GM19395 (cell line): ENCODE results near the gene HOXB4.

Source experiments
- ATAC-seq: cut with Tn5 transposase; IDR thresholded peaks from one replicate; pipeline ENCODE4 v1.9.1; 2021; ENCODE audit warnings: mild to moderate bottlenecking, moderate library complexity; ENCODE audit not compliant: unreplicated experiment

The HOXB4 gene

DNA sequence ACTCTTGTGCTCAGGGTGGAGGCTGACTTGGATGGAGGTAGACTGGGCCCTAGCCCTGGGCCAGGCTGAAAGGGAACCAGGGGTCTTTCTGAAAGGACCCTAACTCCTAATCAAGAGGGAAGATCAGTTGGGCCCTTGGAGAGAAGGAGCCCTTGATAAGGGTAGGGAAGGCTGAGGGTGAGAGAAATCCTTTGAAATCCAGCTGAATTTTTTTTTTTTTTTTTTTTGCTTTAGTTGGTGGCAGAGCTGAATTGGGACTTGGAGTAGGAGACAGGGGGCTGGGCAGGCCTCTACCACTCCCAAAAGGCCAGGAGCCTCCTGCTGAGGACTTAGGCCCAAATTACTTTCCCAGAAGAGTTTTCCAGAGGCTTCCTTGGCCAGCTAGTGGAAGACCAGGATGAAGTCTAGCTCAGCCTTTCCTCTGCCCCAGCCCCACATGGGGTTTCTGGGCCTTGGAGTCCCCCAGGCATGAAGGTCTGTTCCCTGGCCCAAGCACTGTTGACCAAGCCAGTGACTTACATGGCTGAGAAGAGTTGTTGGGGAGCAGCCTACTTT lies 12.5 kb upstream of the HOXB4 start:
- no peak for ATAC-seq

DNA sequence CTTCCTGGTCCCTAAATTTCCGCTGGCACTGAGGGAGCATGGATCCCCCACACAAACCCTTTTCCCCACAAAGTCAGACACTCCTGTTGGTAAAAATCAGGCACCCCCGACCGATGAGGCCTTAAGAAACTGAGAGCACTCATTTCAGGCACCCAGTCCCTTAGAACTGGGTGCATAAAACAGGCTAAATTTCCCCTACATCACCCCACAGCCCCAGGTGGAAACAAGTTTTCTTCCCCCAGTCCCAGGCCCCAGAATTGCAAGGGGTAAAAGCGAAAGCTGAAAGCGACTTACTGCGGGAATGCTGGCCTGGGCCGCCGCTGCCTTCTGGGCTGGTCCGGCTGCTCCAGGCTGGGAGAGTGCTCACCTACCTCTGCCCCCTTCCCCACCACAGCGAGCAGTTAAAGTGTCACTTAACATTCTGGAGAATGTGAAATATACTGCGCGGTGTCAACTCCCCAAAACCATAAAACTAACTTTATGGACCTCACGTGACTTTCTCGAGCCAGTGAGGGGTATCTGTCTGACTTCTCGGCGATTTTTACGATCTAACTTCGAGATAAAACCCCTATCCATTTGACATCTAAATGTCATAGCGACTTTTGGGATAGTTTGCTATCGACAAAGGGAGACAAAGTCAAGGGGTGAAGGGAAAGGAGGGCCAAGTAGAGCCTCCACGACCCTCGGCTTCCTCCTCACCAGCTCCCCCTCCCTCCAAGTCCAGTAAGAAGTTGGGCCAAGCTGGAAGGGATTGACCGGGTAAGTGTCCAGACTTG lies 11.9 kb upstream of the HOXB4 start, which contains the start of gene HOXB3:
HOXB3 (minus strand) TSS at position 411 of the 776 bp plus-strand sequence. CDS start 37,767 bp downstream, outside the sequence.
- no peak for ATAC-seq

- no peak for ATAC-seq
Measured at GRCh38 chr17:48589060-48589830, 11.1 kb upstream of the HOXB4 start.

DNA sequence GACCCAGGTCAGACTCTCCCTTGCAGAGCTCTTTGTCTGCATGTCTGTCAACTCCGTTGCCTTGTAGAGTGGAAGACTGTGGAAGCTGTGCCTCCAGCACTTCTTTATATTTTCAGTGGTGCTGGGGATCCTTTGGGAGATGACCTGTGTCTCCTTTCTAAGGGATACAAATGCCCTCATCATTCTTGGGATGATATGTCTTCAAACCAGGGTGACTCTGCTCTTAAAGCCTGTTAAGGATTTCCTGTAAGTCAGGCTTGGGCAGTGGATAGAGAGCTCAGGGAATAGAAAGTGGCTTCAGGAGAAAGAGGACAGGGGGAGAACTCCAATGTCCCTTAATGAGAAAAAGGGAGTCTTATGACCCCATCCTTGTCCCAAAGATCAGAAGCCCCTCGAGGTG lies 10.4 kb upstream of the HOXB4 start:
- no peak for ATAC-seq

GRCh38 chr17:48588074-48588415 lies 9.9 kb upstream of the HOXB4 start:
- no peak for ATAC-seq

GRCh38 chr17:48587276-48588073 lies 9.3 kb upstream of the HOXB4 start:
- no peak for ATAC-seq

DNA sequence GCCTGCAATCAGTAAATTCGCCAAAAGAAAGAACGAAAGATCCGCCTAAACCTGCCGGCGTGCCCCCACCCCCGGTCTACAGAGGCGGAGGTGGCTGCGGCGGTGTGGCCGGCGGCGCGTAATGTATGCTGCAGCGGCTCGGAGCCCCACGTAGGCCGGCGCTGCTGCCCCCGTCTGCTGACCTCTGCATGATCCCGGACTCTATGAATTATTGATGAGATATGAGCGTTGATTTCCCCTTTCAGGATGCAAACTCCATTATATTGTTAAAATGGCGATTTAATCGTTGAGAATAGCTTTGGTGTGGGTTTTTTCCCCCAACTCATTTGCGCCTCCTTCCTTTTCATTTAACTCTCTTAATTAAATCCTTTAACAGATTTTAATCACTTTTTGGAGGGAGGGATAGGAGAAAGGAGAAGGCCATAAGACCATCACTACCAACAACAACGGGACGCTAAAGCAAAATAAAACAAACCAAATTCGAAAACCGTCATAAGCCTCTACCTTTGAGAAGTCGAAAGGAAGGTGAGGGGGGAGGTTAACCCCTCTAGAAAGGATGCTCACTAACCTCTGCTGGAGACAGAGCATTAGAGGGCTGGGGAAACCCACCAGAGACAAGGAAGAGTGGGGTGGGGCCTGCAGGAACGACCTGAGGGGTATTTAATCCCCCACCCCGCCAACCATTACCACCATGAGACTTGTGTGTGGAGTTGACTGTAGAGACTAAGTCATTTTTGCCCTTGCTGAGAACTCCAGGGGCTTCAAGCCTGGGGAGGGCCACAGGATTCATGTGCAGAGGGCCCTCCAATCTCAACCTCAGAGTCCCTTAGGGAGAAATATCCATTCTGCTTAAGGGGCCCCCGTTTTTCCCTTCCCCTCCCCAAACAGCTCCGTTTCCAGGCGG lies 8.5 kb upstream of the HOXB4 start:
- ATAC-seq = no peak

DNA sequence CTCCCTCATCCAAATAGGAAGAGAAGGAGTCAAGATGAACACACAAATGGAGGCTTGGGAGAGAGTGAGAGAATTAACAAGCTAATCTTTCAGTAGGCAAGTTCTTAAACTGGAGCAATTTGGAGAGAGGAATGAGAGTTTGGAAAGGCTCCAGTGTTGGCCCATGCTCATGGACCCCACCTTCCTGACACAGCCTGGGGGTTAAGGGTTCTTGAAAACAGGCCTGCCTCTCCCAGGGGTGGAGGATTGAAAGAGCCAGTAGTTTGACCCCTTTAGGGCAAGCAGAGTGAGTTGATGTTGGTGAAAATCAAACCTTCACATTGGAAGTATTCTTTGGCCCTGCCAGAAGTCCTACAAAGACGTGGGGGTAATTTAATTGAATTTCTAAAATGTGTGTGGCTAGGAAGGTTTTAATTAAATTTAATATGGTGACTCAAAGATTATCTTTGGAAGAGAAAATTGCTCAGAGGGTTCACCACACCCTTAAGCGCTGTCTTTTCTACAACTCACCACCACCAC lies 6.1 kb upstream of the HOXB4 start:
- ATAC-seq = no peak

GRCh38 chr17:48583708-48584222 lies 5.6 kb upstream of the HOXB4 start:
- no peak for ATAC-seq

GRCh38 chr17:48582750-48583069 lies 4.6 kb upstream of the HOXB4 start:
- no peak for ATAC-seq

DNA sequence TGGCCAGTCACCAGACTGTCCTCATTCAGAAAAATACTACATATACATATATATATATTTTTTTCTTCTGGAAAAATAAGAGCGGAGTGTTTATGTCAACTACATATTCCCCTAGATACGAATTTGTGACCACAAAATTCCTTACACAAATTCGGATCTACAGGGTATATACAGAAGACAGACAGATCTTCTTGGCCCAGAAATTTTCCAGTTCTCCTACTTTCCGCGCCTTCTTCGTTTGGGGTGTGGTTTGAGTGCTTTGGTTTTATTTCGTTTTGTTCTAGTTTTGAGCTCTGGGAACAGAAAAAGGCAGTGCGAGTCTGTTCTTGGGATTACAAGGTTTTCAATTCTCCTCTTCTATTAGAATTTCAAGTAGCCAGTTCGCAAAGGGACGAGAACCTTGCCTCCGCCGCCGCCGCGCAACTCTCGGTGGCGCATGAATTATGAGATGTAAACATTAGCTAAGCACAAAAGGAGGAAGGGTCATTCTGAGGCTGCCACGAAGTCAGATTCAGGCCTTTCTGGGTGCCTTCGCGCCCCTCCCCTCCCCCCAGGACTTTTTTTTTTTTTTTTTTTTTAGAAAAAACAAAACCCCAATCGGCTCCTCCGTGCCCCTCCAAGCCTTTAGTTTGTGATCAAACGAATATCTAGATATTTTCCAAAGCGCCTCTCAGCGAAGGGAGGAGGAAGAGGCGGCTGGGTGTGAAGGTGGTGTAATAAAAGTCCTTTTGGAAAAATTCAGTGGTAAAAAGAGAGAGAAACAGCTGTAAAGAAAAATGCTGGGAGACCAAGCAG lies 1.8 kb upstream of the HOXB4 start:
- ATAC-seq = no peak

DNA sequence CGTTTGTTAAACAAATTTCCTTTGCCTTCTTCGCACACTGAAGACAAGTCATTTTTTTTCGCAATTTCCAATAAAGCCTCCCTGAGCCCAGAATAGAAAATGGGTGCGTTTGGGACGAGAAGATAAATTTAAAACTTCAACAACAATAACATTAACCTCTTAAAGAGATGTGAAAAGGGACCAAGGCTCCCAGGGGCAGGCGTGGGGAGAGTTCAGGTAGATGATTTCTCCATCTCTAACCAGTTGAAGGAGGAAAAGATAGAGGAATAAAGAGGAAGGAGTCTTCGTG lies 1.3 kb upstream of the HOXB4 start:
- no peak for ATAC-seq

DNA sequence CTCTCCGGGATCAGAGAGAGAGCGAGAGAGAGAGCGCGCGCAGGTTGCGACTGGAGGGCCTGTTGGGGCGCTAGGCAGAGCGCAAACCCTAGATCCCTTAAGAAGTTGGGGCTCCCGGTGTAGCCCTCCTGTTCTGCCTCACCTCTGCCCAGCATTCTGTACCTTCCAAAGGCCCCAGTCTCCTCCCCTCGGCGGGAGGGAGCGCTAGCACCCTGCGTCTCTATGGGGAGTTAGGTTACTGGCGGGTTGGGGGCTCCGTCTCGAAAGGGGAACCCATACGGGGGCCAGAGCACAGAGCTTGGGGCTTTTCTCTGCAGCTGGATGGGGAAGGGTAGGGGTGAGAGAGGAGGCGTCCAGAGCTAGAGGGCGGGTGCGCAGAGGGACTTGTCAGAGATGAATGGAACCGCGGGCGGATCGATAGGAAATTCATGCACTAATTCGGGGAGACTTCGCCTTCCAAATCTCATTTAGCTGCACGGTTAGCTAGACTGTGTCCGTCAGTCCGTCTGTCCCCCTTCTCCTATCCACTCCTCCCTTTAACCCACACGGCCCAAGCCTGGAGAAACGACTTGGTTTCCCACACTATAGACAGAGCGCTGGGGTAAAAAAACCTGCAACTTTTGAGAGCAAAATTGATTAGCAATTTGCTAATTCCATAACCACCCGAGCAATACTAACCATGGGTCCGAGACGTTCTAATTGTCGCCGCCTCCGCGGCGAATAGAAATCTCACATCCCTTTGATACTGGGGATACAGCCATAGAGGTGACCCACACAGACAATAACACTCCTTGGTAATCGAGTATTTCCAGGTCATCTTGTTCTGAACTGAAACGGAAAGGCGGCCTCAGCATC lies 693 bp upstream of the HOXB4 start:
- ATAC-seq = peak; percentile 37

GRCh38 chr17:48577330-48577945 lies 712 bp downstream of the HOXB4 start:
- ATAC-seq = peak; percentile 4

- no peak for ATAC-seq
Measured at GRCh38 chr17:48576479-48577309, 1.5 kb downstream of the HOXB4 start.

DNA sequence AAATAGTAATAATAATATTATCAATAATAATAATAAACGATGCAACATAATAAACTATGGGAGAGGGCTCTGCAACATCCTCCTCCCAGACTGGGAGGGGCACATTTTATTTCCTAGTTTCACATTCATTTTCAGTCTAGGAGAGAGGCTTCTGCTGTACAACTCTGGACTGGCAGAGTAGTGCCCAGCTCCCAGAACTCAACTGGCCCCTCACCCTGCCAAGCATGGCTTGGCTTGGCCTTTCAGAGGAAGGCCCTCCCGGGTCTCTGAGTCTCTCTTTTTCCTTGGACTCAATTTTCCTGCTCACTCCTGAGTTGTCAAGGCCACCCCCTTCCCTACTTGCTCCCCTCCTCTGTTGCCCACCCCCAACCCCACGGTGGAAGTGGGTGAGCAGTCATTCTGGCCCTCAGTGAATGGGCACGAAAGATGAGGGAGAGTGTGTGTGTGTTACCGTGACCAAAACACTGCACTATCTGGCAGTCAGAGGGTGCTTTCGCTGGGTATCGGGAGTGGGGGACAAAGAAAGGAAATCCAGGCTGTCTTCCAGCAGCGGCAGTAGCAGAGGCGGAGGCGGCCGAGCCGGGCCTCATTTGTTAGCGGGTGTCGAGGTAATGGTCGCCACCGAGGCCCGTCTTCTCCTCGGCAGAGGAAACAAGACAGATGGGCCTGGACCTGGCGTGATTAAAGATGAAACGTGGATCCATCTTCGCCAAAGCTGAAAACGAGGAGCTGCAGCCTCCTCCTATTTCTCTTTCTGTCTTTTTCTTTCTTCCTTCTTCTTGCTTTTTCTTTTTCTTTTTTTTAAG lies 2.3 kb downstream of the HOXB4 start:
- ATAC-seq = no peak
